Retinal pigment epithelial cell (primary cell): ENCODE results near the gene PRR5.

Experiments used
- DNase-seq: peaks from one replicate; pipeline ENCODE4 v3.0.0-alpha.2; 2010; ENCODE audit warnings: low read depth
- H3K4me3 ChIP-seq: 2 replicates; pipeline ENCODE4 v1.5.1; 2011; ENCODE audit warnings: mild to moderate bottlenecking, low read length, control low read depth, moderate library complexity
- TF ChIP-seq, protein P1 (sequence below): conservative IDR thresholded peaks from 2 replicates; pipeline ENCODE4 v1.5.1; 2011; ENCODE audit warnings: low read depth, low read length, control low read depth, inconsistent platforms

Gene PRR5

DNA sequence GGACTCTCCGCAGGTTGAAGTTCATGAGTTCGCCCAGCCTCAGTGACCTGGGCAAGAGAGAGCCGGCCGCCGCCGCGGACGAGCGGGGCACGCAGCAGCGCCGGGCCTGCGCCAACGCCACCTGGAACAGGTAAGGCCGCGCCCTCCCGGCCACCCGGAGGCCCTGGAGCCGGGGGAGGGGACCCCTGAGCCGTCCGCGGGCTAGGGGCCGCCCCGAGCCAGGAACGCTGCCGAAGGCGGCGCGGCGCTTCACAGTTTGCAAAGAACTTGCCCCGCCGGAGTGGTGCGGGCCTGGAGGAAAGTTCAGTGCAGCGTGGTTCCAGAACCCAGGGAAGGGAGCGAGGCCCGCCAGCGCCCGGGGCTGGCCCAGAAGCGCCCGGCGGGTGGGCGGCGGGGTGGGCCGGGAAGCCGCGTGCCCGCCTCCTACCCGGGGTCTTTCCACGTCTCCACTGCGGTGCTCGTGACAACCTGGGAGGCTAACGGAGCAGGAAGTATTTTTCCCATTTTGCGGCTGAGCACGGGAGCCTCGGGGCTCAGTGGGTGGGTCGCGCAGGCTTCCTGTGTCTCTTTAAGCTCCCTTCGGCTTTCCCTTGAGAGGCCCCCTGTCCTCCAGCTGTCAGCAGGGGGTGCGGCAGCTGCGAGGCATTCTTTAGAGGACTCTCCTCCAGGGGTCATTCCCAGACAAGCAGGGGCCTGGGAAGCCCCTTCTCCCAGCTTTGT is 635 bp downstream of the PRR5 start:
- DNase-seq = no peak
- TF ChIP-seq, protein P1, sequence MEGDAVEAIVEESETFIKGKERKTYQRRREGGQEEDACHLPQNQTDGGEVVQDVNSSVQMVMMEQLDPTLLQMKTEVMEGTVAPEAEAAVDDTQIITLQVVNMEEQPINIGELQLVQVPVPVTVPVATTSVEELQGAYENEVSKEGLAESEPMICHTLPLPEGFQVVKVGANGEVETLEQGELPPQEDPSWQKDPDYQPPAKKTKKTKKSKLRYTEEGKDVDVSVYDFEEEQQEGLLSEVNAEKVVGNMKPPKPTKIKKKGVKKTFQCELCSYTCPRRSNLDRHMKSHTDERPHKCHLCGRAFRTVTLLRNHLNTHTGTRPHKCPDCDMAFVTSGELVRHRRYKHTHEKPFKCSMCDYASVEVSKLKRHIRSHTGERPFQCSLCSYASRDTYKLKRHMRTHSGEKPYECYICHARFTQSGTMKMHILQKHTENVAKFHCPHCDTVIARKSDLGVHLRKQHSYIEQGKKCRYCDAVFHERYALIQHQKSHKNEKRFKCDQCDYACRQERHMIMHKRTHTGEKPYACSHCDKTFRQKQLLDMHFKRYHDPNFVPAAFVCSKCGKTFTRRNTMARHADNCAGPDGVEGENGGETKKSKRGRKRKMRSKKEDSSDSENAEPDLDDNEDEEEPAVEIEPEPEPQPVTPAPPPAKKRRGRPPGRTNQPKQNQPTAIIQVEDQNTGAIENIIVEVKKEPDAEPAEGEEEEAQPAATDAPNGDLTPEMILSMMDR = peak; percentile 13
- H3K4me3 ChIP-seq = peak overlapping the region; percentile 52

DNA sequence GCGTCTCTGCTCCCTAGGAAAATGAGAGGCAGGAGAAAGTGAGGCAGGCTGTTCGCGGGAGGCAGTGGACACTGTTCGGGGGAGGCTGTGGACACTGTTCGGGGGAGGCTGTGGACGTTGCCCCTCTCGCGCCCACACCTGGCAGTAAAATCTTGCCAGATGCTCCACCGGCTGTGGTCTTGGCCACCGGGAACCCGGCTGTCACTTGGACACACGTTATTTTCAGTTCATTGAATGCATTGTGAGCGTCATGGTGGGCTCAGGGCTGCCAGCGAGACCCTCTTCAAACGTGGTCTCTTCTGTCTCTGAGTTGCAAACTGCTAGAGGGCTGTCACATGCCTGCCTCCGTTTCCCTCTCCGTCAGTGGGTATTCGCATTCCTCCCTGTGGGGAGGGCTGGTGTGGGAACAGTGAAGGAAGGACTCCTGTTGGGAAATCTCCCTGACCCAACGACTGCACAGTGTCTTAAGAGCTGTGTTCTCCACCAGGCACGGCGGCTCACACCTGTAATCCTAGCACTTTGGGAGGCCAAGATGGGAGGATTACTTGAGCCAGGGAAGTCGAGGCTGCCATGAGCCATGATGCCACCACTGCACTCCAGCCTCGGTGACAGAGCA is 1.4 kb downstream of the PRR5 start:
- no peak for DNase-seq
- TF ChIP-seq, protein P1 = no peak
- peak overlapping the region; percentile 52 for H3K4me3 ChIP-seq

DNA sequence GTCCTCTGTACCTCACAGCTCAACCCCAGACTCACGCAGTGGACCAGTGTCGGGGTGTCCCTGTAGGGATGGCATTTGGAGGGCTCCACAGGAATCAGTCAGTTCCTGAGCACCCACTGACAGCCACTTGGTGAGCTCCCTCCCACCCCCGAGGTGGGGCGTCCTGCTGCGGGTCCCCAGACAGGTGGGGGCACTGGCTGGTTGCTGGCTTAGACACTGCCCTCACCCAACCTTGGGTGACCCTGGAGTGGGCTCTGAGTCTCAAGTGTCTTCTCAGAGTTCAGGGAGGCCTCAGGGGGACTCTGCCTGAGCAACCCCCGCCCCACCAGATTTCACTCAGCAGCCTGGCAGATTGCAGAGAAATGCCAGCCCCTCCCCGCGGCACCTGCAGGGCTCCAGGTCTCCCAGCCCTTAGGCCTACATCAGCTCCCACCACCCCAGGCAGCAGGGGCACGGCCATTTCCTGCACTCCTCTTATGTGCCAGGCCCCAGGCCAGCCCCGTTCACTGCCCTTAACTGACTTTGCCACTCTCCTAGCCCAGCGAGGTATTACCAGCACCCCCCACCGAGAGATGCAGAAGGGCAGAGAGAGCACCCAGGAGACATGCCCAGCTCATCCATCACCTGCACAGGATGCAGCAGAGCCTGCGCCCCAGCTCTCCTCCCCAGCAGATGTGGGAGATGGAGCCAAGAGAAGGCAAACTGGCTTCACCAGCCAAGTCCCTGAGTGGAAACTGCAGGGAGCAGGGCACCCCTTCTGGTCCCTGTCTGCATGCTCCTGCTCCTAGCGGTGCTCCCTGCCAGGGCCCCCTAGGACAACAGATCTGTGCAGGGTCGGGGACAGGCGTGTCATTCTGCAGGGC is 2.4 kb downstream of the PRR5 start:
- TF ChIP-seq, protein P1 = no peak
- H3K4me3 ChIP-seq = no peak overlapping the region
- DNase-seq = no peak

DNA sequence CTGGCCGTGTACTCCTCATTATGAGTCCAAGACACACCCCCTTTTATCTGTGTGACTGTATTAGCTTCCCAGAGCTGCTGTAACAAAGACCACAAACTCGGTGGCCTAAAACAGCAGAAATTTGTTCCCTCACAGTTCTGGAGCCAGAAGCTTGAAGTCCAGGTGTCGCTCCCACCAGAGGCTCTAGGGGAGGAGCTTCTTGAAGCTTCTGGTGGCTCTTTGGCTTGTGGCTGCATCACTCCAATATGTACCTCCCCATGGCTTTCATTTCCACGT is 3.0 kb downstream of the PRR5 start:
- no peak for DNase-seq
- no peak overlapping the region for H3K4me3 ChIP-seq
- TF ChIP-seq, protein P1 = no peak

DNA sequence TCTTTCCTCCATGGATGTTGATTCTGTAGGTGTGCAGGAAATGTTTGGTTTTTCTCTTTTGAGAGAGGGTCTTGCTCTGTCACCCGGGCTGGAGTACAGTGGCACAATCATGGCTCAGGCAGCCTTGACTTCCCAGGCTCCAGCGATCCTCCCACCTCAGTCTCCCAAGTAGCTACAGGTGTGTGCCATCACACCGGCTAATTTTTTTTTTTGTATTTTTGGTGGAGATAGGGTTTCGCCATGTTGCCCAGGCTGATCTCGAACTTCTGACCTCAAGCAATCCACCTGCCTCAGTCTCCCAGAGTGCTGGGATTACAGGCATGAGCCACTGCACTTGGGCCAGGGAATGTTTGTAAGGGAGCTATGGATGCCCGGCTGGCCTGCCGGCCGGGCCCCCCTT is 4.5 kb downstream of the PRR5 start:
- TF ChIP-seq, protein P1 = no peak
- no peak for DNase-seq
- no peak overlapping the region for H3K4me3 ChIP-seq

DNA sequence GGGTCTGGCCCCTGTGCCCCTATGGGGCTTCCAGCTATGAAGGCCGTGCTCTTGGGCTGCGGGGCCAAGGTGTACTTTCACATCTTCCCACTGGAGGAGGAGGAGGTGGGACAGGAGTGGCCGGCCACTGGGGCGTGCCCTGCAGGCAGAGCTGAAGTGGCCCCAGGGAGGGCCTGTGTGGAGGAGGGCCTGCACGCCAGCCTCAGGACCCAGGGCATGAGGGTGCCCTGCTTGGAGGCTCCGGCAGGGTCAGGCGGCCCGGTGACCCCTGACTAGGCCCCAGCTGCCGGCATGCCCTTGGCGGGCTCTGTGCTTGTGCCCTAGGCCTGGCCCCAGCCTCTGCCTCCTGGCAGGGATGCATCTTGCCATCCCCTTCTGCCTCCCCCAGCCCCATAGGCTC is 5.2 kb downstream of the PRR5 start:
- TF ChIP-seq, protein P1 = no peak
- no peak overlapping the region for H3K4me3 ChIP-seq
- DNase-seq = no peak
